GM12874 (cell line): Measurements from ENCODE around the gene ARL5A.

Experiments
- TF ChIP-seq, protein P1 (sequence below): IDR thresholded peaks from 2 replicates; pipeline ENCODE4 v1.5.1; 2011; ENCODE audit warnings: low read depth, mild to moderate bottlenecking, control low read depth, low read length, moderate library complexity; ENCODE audit not compliant: insufficient read depth

Gene ARL5A

DNA sequence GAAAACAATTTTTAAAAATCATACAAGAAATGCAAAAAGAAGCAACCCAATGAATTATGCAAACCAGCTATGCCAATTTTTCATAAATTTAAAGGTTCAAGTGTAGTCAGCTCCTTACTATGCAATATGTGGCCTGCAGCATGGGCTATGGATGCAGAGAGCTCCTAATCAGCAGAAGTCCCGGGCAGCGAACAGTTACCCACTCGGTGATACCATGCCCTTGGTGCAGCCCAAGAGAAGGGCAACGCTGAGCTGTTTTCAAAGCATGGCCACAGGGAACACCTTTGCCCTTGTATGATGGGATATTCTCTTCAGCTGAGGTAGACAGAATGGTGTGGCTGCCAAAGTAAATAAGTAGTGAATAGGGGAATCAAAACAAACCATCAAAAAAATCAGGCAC, 17.3 kb upstream of the ARL5A start:
- TF ChIP-seq, protein P1, sequence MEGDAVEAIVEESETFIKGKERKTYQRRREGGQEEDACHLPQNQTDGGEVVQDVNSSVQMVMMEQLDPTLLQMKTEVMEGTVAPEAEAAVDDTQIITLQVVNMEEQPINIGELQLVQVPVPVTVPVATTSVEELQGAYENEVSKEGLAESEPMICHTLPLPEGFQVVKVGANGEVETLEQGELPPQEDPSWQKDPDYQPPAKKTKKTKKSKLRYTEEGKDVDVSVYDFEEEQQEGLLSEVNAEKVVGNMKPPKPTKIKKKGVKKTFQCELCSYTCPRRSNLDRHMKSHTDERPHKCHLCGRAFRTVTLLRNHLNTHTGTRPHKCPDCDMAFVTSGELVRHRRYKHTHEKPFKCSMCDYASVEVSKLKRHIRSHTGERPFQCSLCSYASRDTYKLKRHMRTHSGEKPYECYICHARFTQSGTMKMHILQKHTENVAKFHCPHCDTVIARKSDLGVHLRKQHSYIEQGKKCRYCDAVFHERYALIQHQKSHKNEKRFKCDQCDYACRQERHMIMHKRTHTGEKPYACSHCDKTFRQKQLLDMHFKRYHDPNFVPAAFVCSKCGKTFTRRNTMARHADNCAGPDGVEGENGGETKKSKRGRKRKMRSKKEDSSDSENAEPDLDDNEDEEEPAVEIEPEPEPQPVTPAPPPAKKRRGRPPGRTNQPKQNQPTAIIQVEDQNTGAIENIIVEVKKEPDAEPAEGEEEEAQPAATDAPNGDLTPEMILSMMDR, result no peak

DNA sequence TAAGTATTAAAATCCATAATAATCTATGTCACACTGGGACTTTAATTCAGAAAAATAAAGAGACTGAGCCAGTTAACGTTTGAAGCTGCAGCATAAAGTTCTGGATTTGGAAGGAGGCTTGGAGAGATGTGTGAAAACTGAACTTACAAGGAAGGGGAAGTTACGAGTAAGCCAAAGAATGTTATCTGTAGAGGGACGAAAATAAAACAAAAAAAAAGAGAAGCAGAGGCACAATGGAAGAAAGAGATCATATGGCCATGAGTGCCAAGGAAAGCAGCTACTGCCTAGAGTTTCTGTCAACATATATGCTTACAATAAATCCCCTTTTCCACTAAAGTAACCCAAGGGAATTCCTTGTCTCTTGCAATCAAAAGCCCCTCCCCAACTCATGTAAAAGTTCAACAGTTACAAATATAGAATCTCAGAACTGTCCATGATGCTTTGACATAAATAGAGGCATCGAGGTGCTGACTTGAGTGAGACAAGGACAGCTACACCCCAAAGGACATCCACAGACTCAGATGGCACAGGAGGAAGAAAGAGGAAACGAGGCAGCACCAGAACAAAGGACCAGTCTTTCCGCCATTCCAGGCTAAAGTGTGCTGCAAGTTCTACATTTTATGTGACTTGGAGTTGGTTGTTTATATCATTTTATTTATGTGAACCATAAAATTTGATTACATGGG, 16.1 kb upstream of the ARL5A start:
- TF ChIP-seq, protein P1, result no peak

DNA sequence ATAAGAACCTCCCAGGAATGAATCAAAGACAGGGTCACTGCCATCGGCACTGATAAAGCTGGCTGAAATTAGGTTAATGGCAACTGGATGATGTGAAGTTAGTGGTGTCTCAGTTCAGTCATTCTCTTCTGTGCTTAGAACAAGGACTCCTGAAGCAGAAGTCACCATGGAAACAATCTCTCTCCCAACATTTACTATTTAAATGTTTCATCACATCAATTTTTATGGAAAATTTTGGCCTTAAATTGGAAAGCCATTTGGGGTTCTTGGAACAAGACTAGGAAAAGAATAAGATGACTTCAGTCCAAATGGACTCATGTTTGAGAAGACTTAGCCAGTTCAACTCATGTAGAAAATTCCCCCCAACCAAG, 15.5 kb upstream of the ARL5A start:
- TF ChIP-seq, protein P1, result no peak

DNA sequence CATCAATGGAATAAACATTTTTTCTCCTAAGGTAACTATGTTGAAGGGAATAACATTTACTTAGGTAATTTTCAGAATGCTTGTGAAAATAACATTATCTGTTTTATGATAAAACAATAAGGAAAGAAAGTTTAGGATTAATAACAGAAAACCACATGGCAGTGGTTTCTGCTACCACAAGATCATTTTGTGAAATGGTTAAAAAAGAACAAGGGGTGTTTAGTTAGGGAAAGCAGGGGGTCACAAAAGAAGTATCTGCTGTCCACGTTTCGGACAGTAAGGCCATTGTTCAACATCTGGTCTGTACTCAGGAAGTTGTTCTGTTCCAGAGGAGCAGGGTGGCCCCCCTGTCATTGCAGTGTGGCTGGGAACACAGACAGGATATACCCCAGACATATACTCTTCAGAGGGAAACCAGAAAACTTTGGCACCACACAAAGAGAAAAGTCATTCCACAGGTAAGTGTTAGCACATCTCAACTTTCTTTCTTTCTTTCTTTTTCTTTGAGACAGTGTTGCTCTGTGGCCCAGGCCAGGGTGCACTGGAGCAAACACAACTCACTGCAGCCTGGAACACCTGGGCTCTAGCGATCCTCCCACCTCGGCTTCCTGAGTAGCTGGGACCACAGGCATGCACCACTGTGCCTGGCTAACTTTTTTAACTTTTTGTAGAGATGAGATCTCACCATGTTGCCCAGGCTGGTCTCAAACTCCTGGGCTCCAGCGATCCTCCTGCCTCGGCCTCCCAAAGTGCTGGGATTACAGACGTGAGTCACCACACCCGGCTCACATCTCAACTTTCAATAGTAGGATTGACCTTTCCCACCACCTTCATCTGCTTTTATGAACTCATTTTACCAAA, 14.8 kb upstream of the ARL5A start:
- TF ChIP-seq, protein P1, result no peak

DNA sequence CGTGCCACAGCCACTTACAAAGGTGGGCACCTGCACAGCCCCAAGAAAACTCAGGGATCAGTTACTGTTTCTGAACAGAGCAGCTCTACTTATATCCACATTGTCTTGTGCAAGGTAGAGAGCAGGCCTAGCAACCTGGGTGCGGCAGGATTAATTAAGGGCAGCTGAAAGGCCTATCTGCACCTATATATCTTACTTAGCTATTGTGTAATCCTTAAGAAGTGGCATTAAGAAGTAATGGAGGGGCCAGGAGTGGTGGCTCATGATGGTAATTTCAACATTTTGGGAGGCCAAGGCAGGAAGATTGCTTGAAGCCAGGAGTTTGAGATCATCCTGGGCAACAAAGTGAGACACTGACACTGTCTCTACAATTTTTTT, 12.8 kb upstream of the ARL5A start:
- TF ChIP-seq, protein P1, result no peak

DNA sequence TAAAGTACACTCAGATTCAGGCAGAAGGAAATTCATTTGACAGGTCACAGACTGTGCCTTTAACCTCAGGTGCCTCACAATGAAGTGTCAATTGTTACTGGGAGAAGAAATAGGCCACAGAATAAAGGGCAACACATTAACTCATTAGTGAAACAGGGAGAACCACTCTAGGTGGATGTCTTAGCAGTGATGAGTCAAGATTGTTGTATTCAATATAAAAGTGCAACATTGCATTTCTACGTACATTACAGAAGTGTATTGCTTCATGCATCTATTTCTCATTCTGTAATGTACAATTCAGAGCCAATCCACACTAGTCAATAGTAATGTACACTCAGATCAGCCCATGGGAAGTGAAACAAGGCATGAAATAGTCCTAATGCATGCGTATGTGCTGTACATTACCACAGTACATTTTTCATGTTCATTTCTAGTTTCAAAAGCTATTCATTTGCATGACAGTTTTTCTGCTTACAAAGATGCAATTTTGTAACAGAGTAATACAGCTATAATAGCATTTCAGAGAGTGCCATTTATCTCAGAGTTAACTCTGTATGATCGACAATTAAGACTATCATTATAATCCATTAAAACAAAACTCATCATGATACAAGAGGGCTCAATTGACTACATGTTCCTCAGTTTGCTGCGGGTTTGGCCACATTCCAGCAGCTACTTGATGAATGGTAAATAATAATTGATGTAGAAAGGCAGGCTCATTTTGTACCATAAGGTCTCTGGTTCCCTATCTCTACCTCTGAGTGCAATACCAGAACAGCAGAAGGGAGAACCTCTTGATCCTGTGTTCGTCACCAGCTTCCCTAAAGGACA, 12.2 kb upstream of the ARL5A start:
- TF ChIP-seq, protein P1, result no peak

DNA sequence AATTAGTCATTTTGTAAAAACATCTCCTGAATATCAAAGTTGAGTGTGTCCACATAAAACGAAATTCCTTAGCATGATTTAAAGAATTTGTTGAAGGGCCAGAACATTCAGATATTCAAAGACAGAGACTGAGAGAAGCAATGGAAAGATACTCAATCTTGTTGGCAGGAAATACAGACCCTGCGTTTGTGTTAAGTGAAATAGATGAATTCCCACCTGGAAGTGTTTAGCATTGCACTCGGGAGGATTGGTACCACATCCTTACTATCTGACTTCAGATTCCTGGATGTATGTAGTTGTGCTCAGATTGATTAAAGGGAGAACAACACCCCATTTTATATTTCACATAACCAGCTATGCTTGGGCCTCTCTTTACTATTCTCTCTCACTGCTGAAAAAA, 9.7 kb upstream of the ARL5A start:
- TF ChIP-seq, protein P1, result no peak
